GM10266 (cell line): ENCODE measurements around the gene UCK1.

Experiments
- DNase-seq: peaks from one replicate; pipeline ENCODE4 v3.0.0; 2012; ENCODE audit errors: extremely low spot score
- TF ChIP-seq, protein P1 (sequence below): IDR thresholded peaks from 2 replicates; pipeline ENCODE4 v1.5.1; 2012; ENCODE audit warnings: mild to moderate bottlenecking, low read depth; ENCODE audit not compliant: control insufficient read depth, insufficient read depth; ENCODE audit errors: missing control alignments

UCK1 gene

DNA sequence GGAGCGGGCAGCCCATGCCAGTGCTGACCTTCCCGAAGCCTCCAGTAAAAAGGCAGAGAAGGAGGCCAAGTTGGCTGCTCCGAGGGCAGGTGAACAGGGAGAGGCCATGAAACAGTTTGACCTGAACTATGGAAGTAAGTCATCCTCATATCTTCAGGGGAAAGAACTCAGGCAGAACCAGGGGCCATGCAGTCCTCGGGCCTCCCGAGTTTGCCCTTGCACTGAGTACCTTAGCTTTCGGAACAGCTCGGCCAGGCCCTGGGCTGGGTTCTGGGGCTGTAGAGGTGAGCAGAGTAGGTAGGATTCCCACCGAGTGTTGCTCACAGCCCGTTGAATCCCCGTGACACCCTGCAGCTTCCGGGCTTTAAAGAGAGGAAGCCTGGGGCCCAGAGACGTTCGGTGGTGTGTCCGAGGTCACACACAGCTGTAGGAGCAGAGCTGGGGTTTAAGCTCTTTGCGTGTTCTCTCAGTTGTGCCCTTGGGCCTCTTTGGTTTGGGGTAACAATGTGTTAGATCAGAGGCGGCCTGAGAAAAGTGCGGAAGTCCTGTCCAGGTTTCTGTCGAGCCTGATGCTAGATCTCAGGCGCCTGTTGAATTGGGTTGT, 53.1 kb downstream of the UCK1 start:
- DNase-seq: no peak
- TF ChIP-seq, protein P1, sequence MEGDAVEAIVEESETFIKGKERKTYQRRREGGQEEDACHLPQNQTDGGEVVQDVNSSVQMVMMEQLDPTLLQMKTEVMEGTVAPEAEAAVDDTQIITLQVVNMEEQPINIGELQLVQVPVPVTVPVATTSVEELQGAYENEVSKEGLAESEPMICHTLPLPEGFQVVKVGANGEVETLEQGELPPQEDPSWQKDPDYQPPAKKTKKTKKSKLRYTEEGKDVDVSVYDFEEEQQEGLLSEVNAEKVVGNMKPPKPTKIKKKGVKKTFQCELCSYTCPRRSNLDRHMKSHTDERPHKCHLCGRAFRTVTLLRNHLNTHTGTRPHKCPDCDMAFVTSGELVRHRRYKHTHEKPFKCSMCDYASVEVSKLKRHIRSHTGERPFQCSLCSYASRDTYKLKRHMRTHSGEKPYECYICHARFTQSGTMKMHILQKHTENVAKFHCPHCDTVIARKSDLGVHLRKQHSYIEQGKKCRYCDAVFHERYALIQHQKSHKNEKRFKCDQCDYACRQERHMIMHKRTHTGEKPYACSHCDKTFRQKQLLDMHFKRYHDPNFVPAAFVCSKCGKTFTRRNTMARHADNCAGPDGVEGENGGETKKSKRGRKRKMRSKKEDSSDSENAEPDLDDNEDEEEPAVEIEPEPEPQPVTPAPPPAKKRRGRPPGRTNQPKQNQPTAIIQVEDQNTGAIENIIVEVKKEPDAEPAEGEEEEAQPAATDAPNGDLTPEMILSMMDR: no peak

DNA sequence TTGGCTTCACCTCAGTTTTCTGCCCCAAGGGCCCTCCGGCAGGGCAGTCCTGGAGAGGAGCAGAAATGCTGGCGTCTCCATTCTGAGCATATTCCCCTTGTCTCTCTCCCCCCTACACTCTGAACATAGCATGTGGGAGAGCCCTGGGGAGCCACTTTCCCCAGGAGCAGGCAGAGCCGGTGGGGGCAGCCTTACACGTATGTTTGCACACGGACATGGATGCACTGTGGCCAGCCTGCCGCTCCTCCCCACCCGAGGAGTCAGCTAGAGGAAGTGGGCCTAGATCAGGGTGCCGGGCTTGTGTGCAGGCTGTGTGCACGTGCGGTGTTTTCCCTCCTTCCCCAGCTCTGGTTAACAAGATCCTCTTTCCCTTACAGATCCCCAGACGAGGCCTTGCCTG, 53.7 kb downstream of the UCK1 start:
- no peak for DNase-seq
- TF ChIP-seq, protein P1: no peak

- TF ChIP-seq, protein P1: no peak
- DNase-seq: no peak
Measured at GRCh38 chr9:131476777-131477345, 54.2 kb downstream of the UCK1 start.

- TF ChIP-seq, protein P1: peak; percentile 35
- no peak for DNase-seq
Measured at GRCh38 chr9:131475956-131476776, 54.9 kb downstream of the UCK1 start.

GRCh38 chr9:131475111-131475955, 55.7 kb downstream of the UCK1 start:
- TF ChIP-seq, protein P1: no peak

DNA sequence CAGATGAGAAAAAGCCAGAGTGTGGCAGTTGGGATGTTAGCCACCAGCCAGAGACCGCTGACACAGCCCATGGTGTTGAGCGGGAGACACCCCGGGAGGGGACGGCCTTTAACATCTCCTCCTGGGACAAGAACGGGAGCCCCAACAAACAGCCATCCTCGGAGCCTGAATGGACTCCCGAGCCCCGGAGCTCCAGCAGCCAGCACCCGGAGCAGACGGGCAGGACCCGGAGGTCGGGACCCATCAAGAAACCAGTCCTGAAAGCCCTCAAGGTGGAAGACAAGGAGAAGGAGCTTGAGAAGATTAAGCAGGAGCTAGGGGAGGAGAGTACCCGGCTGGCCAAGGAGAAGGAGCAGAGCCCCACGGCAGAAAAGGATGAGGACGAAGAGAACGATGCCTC, 56.4 kb downstream of the UCK1 start:
- no peak for DNase-seq
- TF ChIP-seq, protein P1: no peak

More at GRCh38 chr9:131475111-131475955, 55.7 kb downstream of the UCK1 start:
- DNase-seq: no peak
